GM19372 (cell line): ENCODE data around the gene OR6V1.

Experiments used
- ATAC-seq: cut with Tn5 transposase; IDR thresholded peaks from one replicate; pipeline ENCODE4 v1.9.1; 2021; ENCODE audit warnings: mild to moderate bottlenecking, low read depth, moderate library complexity; ENCODE audit not compliant: unreplicated experiment

Gene OR6V1, protein sequence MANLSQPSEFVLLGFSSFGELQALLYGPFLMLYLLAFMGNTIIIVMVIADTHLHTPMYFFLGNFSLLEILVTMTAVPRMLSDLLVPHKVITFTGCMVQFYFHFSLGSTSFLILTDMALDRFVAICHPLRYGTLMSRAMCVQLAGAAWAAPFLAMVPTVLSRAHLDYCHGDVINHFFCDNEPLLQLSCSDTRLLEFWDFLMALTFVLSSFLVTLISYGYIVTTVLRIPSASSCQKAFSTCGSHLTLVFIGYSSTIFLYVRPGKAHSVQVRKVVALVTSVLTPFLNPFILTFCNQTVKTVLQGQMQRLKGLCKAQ

GRCh38 chr7:143052041-143052440, at the start of gene OR6V1:
Gene OR6V1, plus strand, starts transcription at chr7:143052341. Its CDS starts 0 bp downstream, at chr7:143052341.
- no peak for ATAC-seq

- ATAC-seq, result peak; percentile 5
Observed at GRCh38 chr7:143002898-143003297, 49.2 kb upstream of the OR6V1 start.

GRCh38 chr7:143003393-143004051, 48.6 kb upstream of the OR6V1 start:
- ATAC-seq, result peak; percentile 46

DNA sequence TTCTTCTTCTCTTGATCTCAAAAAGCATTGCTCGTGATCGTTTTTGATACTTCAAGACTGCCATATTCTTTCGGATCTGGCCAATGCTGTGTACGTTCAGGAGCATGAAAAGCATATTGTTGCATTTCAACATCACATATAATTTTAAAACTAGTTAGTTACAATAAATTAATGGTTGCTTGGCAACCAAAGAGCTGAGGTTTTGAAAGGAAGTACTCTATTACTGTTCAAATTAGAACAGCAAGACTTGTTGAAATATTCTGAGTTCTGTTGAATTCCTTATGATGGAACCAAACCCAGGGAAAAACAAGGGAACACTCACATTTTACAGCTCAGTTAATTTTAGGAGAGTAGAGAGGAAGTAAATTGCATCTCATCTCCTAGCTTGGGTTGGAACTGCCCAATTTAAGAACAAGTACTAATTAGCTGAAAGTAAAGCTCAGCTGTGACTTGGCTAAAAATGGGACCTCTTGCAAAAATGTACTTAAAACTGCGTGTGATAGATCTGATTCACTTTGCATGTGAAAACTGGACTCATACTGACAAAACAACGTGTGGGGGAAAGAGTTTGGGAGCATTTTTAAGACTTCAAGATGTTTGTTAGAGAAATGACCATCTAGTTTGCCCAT, 46.4 kb upstream of the OR6V1 start:
- ATAC-seq, result no peak

- ATAC-seq, result peak; percentile 90
Observed at GRCh38 chr7:143008007-143008901, 43.9 kb upstream of the OR6V1 start.

DNA sequence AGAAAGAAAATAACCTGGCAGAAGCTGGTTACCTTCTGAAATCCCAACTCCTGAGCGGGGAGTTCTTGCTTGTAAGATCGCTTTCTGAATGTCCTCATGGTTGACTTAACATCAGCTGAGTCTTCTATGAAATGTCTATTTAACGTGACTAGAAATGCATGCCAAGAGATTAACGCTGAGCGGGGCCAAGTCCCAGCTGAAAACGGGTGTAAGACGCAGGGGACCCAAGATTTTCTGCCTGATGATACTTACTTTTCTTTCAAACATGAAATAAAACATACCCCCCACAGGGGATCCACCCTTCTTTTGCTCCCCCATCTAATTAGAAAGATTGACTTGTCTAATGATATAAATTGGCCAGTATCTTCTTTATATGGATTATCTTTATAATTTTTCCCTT, 40.1 kb upstream of the OR6V1 start:
- ATAC-seq, result no peak

GRCh38 chr7:143012409-143012808, 39.7 kb upstream of the OR6V1 start:
- ATAC-seq, result no peak

DNA sequence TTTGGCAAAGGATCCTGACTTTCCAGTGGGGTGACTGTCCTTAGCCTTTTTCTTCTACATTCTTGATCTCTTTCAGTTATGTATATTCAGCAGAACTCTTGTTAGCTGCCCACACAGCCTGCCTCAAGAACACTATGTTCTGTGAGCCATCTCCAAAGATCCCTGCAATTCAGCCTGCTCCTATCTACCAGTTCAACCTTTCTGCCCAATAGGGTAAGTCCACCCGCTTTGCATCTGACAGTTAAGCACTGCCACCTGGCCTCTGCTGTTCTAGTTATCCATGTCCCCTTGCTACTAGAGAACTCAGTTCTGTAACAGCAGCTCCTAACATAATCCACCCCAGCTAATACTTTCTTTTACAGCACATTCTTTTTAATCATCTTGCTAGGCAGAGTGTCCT, 38.7 kb upstream of the OR6V1 start:
- ATAC-seq, result no peak

DNA sequence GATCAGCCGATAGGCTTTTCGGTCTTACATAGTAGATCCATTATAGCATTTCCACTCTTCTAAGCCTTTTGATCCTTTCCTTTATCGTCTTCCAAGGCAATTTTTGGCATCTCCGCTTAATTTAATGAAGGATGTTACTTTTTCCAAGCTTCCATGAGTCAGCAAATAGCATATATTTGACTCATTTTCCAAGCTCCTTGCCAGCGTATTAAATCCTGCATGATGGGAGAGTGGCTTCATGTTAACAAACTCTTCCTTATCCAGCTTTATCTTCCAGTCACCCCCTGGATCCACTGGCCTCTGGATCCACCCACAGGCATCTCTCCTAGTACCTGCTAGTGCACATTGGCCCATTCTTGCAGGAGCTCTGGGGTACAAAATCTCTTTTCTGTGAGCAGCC, 38.2 kb upstream of the OR6V1 start:
- no peak for ATAC-seq

DNA sequence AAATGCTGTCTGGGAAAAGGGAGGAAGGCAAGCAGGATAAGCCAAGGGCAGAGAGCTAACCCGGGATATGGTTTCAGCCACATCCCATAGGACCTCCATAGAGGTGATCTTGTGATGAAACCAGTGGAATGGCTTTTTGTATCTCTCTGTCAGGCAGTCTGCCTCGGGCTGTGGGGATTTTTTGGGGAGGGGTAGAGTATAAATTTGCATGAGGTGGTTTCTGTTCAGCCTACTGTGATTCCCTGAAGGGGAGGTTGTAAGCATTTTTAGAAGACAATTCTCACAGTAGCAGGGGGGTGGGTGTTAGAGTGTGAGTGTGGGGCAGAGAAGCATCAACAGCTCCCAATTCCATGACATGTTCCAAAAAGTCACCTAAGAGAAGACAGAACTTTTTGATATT, 37.1 kb upstream of the OR6V1 start:
- ATAC-seq, result peak; percentile 93

GRCh38 chr7:143015926-143016490, 36.1 kb upstream of the OR6V1 start:
- no peak for ATAC-seq

GRCh38 chr7:143016996-143017395, 35.1 kb upstream of the OR6V1 start:
- ATAC-seq, result no peak

DNA sequence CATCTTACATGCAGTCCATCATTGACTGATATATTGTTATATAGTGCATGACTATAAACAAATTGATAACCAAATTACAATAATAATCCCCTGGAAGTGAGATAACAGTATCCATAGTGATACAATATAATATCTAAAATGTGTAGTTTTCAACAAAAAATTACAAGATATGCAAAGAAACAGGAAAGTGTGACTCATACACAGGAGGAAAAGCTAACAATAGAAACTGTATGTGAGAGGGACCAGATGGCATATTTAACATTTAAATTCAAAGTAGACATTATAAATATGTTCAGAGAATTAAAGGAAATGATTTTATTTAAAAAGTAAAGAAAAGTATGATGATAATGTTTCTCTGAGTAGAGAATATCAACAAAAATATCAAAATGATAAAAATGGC, 33.2 kb upstream of the OR6V1 start:
- no peak for ATAC-seq

- ATAC-seq, result no peak
Observed at GRCh38 chr7:143023047-143023446, 29.1 kb upstream of the OR6V1 start.

DNA sequence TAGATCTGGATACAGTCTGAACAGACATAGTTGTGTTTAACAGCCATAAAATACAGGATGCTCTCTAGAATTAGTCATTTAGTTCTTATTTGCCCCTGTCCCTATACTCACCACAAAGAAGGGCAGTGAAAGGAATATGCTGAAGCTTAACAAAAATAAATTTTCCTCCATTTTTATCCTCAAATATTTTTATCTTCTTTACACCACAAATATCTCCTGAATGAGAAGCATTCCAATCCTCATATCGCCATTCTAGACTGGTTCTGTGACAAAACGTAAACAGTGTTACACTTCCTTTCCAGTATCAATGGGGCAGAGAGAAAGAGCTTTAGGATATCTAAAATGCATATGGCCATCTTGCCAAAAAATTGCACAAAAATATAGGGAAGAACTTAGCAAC, 26.8 kb upstream of the OR6V1 start:
- ATAC-seq, result no peak

- no peak for ATAC-seq
Observed at GRCh38 chr7:143027032-143027431, 25.1 kb upstream of the OR6V1 start, which contains the start of gene OR9A2. Gene OR9A2, minus strand, starts transcription at chr7:143027132. Its CDS starts 0 bp downstream, at chr7:143027132.

- no peak for ATAC-seq
Observed at GRCh38 chr7:143027683-143028082, 24.5 kb upstream of the OR6V1 start.

GRCh38 chr7:143038635-143039034, 13.5 kb upstream of the OR6V1 start:
- ATAC-seq, result no peak

DNA sequence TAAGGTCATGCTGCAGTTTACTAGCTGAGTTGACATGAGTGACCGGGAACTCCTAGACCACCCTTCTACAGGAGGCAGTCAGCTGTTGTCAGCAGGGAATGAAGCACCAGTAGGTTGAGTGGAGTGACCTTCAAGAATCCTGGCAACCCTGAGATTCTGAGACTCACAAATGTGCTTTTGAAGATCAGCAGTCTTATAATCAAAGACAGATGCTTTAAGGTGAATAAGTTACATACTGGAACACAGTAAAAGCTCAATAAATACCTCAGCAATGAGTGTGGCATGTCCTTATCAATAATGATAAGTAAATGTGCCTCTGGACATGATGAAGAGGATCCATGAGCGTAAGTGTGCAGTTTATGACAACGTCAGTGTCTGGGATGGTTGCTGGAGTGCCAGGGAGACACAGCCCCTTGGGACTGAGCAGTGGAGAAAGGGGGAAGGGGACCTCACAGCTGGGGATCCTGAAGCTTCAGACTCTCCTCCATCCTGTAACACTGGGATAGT, 11.9 kb upstream of the OR6V1 start:
- no peak for ATAC-seq

DNA sequence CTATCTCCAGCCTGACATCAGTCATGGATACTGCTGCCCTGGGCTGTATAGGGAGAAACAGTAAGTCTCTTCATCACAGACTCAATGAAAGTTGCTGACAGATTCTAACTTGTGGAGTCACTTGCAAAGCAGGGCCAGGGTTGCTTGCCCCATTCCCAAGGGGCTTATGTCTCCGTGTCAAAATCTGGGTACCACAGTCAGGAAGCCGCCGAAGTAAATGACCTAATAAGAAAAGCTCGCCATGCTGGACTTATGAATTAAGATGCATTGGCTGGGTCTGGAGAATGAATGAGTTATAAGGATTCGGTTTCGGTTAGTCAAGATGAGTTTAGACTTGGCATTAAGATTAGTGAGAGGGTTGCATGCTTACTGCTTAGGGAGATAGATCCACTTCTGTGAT, 10.8 kb upstream of the OR6V1 start:
- ATAC-seq, result no peak
